HG03571 (cell line): ENCODE measurements around the gene RNF5.
A peak's percentile ranks its signal among the peaks of the same experiment; 100 is the strongest.
"Not testable (repeated sequence)": the region's sequence is repeated elsewhere in the genome, so short reads cannot be mapped to it uniquely, and the experiment has no call there.

ENCODE experiments used
- ATAC-seq: cut with Tn5 transposase; IDR thresholded peaks from one replicate; pipeline ENCODE4 v1.9.1; 2021; ENCODE audit not compliant: unreplicated experiment

The RNF5 gene

DNA sequence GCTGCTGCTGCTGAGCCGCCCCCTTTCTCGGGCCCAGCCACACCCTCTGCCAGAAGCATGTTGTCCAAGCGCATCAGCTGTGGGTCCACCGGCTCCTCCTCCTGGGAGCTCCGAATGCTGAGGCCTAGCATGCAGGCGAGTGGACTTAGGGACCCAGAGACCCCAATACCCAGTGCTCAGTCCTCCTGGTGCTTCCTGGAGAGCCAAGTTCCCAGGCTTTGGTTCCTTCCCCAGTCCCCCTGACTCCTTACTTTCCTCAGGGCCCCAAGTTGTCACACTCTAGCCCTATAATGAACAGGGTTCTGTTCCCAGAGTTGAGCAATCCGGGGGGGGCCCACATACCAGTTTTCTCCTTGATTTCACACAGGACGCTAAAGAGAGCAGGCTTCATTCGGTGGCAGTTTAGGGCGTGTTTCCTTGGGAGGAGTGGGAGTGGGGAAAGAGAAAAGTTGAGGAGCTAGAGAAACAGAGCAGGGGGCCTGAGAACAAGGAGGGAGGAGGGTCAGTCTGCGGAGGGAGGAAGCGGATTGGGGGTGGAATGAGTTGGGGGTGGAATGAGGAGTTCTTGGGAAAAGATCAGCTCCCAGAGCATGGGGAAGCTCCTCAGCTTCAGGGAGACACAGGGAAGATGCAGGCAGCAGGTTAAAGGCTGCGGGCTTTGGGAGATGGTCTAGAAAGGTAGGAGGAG, 10.3 kb downstream of the RNF5 start:
- no peak for ATAC-seq

DNA sequence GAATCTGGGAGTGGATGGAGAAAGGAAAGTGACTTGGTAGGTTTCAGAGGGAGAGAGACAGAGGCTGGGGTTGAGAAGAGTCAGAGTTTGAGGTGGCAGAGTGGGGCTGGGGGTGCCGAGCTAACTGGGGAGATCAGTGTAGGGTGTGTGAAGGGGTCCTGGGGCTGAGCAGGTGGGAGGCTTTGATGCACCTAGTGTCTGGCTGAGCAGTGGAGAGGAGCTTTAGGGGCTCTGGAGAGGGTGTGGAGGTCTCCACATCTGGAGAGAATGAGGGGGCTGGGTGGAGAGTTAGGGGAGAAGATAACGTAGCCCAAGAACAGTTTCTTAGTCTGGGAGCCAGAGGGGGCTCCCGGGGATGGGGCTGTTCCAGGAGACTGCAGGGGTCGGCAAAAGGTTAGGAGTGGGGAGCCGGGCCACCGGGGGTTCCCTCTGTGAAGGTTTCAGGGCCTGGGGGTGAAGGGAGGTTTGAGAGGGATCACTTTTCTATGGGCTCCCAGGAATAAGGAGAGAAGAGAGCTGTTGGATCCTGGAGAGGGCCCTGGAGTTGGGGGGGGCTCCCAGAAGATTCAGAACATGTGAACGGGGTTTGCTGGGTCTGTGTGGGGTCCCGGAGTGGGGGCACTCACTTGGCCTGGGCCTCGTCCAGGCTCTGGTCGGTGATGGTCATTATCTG, 11.0 kb downstream of the RNF5 start:
- ATAC-seq = no peak

- no peak for ATAC-seq
Measured at GRCh38 chr6:32189742-32190053, 11.5 kb downstream of the RNF5 start.

DNA sequence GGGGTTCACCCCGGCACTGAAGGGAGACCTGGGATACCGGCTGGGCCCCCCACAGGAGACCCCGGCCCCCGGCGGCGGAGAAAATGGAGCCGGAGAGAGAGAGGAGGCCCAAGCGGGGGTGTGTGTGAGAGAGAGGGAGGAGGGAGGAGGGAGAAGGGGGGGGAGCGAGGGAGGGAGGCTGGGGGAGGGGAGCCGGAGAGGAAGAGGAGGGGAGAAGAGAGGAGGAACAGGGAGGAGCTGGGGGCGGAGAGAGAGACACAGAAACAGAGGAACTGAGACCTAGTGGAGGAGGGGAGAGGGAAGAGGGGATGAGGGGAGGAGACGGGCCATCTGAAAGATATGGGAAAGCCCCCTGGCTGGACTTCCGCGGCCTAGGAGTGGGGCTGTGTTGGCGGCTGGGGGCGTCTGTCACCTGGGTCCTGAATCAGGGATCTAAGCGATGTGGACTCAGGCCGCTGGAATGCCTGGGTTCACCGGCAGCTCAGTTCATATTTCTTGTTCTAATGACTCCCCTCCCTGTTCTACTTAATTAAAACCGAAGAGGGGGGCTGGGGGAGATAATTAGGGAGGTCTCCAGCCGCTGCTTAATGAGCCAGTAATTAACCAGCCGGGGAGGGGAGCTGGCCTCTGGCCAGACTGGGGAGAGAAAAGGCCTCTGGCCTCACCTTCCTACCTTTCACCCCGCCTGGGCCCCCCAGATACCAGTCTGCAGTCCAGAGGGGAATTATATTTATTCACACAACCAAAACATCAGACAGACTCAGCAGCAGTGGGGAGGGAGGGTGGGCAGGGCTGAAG, 12.0 kb downstream of the RNF5 start, which contains the start of gene PBX2:
Gene PBX2 (minus strand): TSS at position 149 of the 798 bp plus-strand sequence. CDS start 287 bp downstream, outside the sequence.
- ATAC-seq = peak; percentile 38

DNA sequence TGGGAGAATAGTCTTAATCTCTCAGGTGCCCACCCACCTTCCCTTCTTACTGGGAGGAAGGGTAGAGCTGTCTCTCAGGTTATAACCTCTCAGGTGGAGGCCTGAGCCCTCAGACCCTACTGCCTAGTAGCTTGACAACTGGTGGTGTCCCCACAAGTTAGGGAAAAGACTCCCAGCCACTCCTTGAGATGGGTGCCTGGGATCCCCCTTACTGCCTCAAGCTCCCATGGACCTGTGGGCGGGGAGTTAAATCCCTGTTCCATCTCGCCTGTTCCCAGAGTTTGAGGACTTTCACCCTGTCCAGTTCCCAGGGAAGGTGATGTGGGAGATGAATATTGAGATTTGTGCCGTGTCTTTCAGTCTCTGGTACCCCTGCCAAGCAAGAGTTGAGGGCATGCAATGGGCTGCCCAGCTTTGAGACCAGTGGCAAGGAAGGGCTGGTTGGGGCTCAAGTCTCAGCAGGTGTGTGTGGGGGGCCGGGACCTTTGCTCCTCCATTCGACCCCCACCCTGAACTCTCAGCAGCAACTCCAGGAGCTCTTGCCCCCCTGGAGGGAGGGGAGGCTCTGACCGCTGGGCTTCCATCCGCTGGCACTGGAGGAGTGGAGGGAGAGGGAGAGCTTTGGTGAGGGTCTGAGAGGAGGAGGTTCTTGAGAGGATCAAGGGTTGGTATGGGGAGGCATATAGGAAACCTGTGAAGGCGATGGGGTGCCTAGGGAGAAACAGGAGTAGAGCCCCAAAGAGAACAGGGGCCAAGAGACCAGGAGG, 12.9 kb downstream of the RNF5 start:
- no peak for ATAC-seq

DNA sequence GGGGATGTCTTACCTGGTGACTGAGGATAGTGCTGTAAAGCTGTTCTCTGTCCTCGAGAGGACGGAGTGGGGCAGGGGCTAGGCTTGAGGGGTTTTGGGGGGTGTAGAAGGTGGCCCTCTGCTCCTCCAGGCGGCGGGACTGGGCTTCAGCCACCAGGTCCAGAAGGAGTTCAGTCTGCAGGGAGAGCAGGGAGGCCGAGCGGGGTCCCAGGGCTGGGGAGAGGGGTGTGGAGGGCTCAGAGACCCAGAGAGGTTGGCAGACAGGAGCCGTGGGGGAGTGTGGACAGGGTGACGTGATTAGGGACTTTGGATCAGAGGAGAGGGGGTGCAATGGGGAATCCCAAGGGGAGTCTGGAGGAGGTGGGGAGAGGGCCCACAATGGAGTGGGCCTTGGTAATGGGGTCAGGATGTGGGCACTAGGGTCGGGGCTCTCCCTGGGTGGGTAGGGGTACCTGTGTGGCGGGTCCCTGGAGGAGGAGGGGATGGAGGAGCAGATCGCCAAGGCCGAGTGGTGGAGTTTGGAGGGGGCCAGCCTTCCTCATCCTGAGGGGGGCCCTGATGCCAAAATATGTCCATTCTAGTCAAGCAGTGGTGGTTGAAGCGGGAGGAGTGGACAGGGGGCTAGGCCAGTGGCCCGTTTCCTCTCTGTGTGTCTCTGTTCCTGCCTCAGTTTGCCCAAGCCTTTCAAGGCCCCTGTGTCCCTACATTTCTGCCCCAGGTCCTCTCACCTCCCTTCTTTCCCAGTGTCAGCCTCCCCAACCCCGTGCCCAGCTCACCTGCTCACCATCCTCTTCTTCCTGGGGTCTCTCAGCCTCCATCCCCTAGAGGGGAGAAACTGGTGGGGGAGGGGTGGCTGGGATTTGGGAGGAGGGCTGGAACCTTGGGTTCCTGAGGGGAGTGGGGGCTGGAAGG, 13.7 kb downstream of the RNF5 start:
- ATAC-seq = no peak

GRCh38 chr6:32192608-32193039, 14.4 kb downstream of the RNF5 start, which contains the start of gene GPSM3:
Gene GPSM3, minus strand, starts transcription at chr6:32192643. Its CDS starts 130 bp downstream, at chr6:32192513.
- ATAC-seq = no peak

DNA sequence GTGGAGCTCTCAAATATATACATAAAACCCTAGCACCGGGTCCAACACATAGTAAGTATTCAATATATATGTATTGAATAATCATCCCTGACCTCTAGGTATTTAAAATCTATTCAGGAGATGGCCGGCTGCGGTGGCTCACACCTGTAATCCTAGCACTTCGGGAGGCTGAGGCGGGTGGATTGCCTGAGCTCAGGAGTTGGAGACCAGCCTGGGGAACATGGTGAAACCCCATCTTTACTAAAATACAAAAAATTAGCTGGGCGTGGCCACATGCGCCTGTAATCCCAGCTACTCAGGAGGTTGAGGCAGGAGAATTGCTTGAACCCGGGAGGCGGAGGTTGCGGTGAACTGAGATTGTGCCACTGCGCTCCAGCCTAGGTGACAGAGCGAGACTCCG, 14.9 kb downstream of the RNF5 start:
- ATAC-seq = not testable (repeated sequence)

- no peak for ATAC-seq
Measured at GRCh38 chr6:32194388-32194787, 16.2 kb downstream of the RNF5 start.

- no peak for ATAC-seq
Measured at GRCh38 chr6:32194825-32195651, 16.8 kb downstream of the RNF5 start.

DNA sequence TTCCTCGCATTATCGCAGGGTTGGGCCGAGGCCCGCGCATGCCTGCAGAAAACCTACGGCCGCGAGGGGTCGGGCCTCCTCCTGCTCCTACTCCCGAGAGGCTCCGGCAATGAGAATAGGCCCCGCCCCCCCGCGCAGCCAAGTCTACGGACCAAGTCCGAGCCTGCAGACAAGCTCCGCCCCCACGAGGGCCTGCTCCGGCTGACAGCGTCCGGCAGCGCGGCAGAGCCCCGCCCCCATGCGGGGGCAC, 17.4 kb downstream of the RNF5 start:
- ATAC-seq = peak; percentile 67

- ATAC-seq = peak; percentile 70
Measured at GRCh38 chr6:32195902-32196681, 17.9 kb downstream of the RNF5 start.

- ATAC-seq = no peak
Measured at GRCh38 chr6:32196682-32197616, 18.7 kb downstream of the RNF5 start.

DNA sequence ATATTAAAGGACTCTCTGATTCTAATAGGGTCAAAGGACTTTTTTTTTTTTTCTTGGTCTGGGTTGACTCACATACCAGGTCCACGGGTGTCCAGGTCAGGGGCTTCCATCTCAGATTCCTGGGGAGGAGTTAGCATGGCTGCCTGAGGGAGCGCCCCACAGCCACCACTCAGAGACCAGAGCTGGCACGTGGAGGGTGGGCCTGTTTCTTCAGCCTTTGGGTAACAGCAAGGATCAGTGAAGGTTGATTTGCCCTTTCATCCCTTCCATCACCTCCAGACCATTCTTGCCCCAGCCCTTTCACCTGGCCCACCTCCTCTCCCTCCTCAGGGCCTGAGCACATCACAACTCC, 20.1 kb downstream of the RNF5 start:
- ATAC-seq = no peak

- ATAC-seq = no peak
Measured at GRCh38 chr6:32198866-32199265, 20.7 kb downstream of the RNF5 start.

GRCh38 chr6:32200711-32201475, 22.7 kb downstream of the RNF5 start:
- ATAC-seq = no peak

GRCh38 chr6:32202186-32202585, 24.0 kb downstream of the RNF5 start:
- no peak for ATAC-seq
